HEK293T (cell line): Measurements from ENCODE around the gene SLC22A12.

Experiments
- ARNT ChIP-seq: fragments of 450-650 bp; IDR thresholded peaks from 2 replicates; pipeline ENCODE4 v1.6.1; 2017; ENCODE audit warnings: mild to moderate bottlenecking
- LEF1 ChIP-seq: fragments of 450-650 bp; IDR thresholded peaks from 2 replicates; pipeline ENCODE4 v1.6.1; 2017; ENCODE audit warnings: mild to moderate bottlenecking, borderline replicate concordance
- ZNF384 ChIP-seq: fragments of 450-650 bp; IDR thresholded peaks from 2 replicates; pipeline ENCODE4 v1.6.1; 2016

DNA sequence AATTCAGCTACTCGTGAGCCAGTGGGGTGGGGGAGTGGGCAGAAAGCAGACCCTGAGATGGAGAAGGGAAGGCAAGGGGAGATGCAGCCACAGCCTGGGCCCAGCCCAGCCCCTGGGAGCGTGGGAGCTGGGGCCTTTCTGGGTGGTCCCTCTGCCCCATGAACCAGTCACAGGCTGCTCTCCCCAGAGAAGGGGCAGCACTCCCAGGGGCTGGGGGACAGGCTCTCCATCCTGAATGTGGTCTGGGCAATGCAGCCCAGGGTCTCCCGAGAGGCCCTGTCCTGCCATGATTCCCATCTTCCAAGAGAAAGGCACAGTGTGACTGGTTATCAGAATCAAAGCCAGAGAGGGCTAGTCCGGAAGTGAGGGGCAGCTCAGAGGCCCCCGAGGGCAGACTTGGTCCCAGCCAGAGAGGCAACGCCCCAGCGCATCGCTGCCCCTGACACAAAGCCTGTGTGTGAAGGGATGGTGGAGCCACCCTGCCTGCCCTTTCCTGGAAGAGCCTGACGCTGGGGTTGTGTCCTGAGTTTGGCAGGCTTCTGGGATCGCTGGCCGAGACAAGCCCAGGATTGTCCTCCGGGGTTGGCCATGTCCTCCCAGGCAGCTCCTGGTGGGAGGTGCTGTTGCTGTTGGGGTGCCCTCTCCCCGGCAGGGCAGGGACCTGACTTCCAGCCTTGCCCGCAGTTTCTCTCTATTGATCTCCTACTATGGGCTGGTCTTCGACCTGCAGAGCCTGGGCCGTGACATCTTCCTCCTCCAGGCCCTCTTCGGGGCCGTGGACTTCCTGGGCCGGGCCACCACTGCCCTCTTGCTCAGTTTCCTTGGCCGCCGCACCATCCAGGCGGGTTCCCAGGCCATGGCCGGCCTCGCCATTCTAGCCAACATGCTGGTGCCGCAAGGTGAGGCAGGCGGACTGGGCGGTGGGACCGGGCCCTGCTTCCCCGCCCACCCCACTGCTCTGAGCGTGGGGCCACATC is 23.8 kb upstream of the SLC22A12 start:
- TF ChIP-seq ZNF384, result no peak
- no peak for TF ChIP-seq LEF1
- TF ChIP-seq ARNT, result no peak
